GM18867 (cell line): Measurements from ENCODE around the gene UMODL1.

Experiments used
- ATAC-seq: cut with Tn5 transposase; IDR thresholded peaks from one replicate; pipeline ENCODE4 v1.9.1; 2021; ENCODE audit warnings: mild to moderate bottlenecking, moderate library complexity; ENCODE audit not compliant: unreplicated experiment

Gene UMODL1

DNA sequence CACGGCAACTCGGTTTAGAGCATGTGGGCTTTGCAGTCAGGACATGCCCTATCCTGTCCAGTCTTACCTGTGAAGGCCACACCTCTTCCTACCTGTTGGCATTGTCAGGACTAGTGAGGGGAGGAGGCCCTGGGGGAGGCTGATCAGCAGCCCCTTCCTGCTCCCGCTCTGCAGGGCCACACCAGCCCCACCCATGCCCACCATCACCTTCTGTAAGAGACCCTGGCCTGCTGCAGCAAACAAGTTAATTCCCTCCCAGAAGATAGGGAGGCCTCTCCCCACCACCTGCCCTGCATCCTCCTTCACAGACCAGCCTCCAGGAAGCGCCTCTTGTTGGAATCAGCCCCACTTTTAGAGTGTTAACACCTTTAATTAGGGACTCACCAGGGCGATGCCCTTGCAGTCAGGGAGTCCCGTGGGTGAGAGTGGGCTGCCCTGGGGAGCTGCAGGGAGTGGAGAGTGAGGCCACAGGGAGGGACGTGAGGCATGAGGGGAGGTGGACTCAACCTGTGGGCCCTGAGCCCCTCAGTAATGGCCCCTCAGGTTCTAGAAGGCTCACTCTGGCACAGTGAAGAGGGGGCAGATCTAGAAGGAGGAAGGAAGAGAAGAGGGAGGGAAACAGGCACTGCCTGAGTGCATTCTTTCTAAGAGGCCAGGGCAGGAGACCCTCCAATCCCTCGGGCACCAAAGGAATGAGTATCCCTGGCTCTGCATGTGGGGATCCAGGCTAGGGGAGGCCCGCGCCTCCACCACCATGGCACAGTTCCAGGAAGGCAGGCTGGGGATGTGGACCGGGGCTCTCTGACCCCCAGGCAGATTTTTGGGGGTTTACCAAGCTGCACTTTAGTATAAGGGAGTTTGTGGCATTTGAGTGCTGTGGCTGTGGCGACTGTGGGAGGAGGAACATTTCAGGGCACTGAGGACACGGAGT, 8.2 kb downstream of the UMODL1 start:
- no peak for ATAC-seq

DNA sequence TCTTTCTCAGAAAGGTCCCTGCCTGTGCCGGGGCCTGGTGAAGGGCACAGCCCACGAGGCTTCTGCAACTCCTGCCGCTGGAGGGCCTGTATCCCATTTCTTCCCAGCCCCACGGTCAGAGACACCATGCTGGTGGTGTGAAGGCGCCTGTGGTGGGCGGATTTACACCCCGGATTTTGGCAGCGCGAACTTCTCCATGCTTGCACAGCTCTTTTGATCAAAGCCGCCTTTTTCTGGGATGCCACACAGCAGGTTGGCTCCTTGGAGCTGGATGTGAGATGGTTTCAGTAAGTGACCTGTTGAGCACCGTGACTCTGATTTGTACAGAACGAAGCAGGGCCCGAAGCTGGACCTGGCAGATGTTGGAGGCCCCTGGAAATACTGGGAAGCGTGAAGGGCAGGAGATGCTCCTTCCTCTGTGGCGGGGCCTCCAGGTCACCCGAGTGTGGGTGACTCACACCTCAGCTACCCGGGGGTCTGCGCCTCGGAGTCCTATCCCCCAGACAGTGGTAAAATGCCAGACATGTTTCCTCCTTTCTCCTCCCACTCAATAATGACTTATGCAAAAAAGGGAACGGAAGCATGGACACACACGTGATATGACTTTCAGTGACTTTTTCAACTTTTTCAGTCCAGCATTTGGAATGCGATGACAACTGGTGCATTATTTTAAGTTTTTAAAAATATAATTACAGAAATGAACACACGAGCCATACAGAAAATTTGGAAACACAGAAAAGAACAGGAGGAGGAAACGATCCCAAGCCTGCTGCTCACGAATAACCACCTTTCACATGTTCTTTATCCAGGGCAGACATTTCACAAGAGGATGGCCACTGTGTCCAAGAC, 9.0 kb downstream of the UMODL1 start:
- no peak for ATAC-seq

DNA sequence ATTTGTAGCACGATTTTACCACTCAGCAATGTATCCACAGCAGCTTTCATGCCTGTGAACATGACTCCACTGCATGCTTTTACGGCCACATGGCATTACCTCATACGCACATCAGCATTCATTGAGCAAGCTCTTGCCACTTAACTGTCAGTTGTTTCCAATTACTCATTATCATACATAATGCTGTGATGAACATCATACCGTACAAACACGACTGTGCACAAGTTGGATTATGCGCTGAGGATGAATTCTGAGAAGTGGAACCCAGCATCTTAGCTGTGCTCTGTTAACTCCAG, 9.6 kb downstream of the UMODL1 start:
- ATAC-seq: no peak

DNA sequence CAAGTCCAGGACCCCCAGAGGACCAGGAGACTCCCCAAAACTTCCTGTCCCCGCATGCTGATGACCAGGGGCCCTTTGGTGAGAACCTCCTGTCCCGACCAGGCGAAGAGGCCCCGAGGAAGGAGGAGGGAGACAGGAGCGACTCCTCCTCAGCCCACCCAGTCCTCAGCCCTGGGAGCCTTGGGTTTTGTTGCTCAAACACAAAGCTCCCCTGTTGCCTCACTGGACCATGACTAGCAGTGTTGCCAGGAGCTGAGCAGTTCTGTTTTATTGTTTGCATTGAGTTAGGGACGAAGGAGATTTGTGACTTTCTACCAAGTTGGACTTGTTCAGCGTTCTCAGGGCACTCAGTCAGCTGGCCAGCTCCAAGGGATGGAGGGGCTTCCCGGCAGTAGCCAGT, 10.0 kb downstream of the UMODL1 start:
- no peak for ATAC-seq

DNA sequence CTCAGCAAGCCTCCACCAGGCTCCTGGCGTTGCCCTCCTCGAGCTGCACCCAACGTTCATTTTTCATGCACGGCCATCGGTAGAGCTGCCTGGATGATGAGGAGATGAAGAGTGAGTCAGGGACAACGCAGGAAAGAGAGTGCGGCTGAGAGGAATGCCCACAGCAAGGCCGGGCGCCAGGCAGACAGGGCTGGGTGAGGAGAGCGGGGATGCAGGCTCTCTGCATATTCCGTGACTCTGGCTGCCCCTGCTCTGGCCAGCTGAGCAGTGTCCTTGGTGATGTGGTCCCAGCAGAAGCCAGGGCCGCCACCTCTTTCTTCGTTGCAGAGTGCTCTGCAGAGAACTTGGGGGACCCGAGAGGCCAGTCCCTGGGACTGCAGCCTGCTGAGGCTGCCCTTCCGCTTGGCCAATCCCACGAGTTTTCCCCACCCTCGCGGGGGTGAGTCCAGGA, 10.8 kb downstream of the UMODL1 start:
- ATAC-seq: no peak

DNA sequence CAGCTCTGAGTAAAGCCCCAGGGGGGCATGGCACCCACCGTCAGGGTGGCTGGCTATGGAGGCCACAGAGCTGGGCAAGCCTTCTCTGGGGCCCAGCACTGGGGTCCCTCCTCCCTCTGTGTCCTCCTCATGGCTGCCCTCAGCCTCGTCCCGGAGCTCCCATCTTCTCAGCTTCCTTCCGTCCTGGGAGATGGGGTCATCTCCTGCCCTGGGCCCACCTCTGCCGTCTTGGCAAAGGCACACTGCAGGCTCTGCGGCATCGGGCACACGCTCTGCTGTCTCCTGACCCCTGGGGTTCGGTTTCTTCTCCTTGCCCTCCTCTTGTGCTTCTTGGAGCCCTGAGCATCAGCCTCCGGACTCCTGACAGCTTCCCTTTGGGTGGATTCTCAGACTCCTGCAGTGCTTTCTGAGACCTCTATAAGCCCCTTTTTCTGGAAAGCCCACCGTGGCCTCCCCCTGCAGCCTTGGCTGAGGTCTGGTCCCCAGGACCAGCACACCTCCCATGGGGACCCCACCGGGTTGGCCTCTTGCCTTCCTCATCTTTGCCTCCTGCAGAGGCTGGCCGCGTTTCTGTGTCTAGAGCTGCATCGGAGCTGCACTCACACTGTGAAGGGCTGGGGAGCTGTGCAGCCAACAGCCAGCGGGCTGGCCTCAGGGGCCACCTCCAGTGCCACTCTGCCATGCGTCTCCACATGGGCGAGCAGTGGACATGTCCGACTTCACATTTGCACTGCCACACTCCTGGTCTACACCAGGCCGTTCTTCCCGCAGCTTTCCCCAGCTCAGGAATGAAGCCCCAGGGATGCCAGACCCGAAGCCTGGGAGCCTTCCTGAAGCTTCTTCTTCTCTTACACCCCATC, 11.6 kb downstream of the UMODL1 start:
- ATAC-seq: no peak

DNA sequence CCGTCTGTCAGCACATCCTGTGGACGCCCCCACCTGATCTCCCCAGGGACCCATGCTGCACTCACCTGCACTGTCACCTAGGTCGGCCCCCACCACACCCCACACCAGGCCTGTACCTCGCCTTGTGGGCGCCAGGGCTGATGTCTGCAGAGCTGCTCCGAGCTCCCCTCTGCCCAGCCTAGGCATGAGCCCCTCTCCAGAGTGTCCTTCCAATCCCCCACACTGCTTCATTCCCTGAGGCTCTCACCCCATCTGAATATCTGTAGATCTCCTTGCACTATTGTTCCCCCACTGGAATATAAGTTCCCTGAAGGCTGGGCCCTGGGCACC, 12.2 kb downstream of the UMODL1 start:
- no peak for ATAC-seq

DNA sequence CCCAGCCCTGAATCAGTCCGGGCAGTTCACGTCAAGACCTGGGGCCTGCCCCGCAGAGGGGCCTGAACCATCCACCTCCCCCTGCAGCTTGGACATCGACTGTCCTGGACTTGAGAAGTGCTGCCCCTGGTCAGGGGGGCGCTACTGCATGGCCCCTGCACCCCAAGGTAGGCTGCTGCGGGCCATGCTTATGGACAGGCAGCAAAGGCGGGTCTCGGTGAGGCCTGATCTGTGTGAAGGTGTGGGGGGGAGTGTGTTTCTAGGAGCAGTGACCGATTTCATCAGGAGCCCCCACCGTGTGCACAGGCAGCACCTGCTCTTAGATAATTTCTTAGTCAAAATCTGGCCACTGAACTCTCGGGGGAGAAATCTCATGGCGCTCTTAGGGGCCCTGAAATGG, 13.0 kb downstream of the UMODL1 start:
- ATAC-seq: no peak

DNA sequence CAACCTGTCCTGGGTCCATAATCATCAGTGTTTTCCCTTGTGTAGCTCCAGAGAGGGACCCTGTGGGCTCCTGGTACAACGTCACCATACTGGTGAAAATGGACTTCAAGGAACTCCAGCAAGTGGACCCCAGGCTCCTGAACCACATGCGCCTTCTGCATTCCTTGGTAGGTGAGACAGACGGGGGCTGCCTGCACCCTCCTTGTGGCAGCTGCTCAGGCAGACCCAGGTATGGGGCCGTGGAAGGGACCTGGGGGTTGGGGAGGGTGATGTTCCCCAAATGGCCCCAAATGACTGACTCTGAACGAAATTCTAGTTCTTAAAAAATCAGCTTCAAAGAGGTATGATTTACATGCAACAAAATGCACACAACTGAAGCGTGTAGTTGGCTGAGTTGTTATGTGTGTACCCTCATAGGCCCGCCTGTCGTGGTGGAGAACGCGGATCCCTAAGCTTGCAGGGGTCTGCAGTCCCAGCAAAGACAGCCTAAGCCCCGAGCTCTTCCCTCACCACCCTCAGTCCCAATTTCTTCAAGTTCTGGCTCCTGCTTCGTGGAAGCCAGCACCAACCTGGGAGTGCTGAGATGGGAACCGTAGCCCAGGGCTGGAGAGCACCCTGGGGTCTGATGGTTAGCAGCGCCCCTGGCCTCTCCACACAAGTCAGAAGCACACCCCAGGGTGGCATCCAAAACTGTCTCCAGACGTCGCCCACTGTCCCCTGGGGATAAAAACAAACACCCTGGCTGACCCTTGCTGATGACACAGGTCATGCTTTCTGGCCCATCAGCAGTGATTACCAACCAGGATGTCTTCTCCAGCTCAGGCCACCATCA, 14.3 kb downstream of the UMODL1 start:
- no peak for ATAC-seq

DNA sequence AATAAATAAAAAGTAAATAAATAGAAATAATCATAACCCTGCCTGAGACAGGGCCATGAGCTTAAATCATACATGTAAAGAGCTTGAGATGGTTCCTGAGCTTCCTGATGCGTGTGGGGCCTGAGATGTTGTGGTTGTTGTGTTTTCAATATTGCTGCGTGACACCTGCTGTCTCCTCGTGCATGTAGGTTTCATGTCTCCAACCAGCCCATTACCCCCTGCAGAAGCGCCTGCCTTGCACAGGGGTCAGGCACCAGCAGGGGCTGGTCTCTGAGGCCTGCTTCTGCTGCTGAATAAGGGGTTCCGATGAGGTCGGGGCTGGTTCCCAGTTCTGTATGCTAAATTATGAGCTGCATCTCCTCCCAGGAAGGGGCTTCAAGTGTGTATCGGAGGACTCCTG, 15.9 kb downstream of the UMODL1 start:
- no peak for ATAC-seq

DNA sequence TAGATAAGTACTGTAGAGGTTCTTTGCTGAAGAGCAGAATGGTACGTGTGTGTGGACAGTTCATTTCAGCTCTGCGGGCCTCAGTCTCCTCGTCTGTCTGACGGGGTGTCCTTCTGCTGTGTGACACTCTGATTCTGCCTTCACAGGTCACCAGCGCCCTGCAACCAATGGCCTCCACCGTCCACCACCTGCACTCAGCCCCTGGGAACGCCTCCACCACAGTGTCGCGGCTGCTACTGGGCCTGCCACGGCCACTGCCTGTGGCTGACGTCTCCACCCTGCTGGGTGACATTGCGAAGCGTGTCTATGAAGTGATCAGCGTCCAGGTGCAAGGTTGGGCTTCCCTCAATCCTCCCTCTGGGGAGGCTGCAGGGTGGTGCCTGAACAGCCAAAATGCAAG, 17.0 kb downstream of the UMODL1 start:
- ATAC-seq: no peak

DNA sequence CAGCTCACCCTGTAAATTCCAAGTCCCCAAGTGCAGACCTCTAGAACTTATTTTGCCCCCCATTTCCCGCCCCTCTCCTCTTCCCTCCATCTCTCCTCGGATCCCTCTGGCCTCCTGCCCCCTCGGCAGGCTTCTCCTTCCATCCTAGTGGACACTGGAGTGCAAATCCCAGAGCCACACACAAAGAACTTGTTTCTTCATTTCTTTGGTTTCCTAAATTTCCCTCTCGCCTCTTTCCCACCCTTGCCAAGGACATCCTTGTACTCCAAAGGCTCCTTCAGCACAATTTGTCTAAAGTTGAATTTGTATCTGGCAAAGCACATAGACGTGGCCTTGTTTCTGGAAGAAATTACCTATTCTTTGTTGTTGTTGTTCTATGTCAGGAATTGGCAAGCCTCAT, 17.5 kb downstream of the UMODL1 start:
- ATAC-seq: no peak

DNA sequence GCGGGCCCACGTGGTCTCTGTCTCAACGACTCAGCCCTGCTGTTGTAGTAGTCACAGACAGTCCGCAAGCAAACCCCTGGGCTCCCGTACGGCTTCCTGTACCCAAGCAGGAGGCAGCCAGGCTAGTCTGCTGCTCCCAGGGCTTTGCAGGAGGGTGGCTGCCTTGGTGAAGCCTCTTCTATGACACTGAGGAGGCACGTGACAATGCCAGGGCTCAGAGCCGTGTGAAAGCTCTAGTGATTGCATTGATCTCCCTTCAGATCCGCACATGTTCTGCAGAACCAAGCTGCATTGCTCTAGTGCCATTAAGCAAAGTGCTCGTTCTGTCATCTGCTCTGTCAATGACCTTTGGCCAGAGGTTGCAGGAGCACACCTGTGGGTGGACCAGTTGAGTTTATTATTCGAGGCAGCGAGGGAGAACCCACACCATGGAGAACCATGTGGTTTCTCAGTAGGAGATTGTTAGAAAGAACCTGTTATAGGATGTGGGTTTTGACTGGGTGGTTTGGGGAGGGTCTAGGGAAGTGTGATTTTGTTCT, 18.0 kb downstream of the UMODL1 start:
- no peak for ATAC-seq

DNA sequence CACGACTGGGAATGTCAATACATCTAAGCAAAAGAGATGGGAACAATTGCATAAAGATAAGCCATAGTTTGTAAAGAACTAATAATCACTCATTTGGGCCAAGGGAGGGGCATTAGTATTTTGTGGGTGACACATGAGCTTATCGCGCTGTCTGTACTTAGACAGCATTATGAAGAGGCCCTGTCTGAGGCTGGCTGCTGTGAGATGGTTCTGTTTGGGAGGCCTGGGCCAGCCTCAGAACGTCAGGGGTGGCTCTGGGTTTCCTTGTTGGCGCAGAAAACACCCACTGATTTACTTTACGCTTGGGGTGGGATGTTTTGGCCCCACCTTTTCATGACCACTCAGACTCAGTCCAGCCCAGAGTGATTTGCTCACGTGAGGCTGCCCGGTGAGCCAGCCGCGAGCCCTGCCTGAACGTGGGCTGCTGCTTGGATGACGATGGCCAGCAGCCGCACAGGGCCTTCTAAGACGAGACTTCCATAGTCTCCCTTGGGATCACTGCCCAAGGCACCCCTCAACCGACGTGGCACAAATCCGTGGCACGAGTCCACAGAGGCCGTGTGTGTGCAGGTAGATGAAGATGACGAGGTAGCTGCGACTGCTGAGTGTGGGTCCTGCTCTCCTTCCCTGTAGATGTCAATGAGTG, 18.7 kb downstream of the UMODL1 start:
- no peak for ATAC-seq

DNA sequence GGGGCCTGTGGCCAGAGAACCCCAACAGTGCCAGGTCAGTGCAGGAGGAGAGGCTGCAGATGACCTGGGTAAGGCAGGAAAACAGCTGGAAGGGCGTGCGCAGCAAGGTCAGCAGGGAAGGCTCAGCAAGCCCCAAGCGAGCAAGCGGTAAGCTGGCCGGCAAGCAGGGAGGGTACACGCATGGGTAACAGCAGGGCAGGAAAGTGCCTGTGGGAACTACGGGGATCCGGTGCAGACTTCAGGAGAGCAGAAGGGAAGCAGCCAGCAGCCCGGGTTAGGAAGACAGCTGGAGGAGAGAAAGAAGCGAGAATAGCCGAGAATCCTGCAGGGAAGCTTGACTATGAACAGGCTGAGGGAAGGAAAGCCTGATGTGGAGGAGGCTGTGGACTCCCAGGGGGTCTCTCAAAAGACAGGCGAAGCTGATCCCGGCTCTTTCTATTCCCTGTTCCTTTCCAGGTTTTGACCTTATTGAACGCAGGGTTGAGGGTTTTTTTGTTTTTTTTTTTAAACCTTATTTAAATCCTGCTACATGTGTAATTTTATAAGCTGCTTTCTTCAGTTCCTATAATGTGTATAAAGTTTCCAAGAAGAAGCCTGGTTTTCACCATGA, 20.9 kb downstream of the UMODL1 start:
- ATAC-seq: no peak

DNA sequence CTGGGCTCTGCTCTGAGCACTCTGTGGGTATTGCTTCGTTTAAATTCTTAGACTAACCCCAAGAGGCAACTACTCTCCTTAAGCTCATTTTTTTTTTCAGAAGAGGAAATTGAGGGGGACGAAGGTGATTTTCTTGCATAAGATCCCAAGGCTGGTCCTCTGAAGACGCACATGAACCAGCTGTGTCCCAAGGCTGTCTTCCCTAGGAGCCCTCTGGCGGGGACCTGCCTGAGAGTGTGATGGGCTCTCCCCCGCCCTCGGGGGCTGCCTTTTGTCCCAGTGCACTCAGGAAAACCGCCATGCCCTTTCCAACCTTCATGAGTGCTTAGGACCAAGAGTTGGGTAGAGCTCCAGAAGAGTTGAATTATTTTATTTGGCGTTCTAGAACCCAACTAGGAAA, 21.7 kb downstream of the UMODL1 start:
- no peak for ATAC-seq

DNA sequence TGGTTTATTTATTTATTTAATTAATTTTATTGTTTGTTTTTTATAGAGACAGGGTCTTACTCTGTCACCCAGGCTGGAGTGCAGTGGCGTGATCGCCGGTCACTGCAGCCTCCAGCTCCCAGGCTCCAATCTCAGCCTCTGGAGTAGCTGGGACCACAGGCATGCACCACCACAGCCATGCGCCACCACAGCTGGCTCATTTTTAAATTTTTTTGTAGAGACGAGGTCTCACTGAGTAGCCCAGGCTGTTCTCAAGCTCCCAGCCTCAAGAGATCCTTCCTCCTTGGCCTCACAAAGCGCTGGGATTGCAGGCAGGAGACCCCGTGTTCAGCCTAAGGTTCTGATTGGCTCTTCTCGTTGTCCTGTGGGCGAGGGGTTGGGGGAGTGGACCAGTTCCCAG, 22.1 kb downstream of the UMODL1 start:
- ATAC-seq: no peak

DNA sequence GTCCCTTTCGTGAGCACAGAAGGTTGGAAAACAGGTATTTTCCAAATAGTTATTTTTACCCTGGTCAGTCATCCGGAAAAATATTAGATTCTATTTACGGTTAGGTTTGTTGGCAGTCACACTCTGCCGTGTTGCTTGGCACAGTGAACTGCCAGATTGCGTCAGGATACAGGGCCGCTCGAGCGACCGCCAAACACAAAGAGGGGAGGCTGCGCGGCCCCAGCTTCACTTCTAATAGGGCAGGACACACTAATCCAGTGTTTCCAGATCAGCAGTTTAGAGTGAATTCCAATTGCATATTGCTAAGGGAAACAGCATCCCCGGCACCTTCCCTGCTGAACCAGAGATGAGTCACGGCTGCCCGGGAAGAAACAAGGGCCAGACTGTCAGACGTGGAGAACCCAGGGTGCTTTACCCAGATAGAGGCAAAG, 22.9 kb downstream of the UMODL1 start:
- ATAC-seq: no peak

DNA sequence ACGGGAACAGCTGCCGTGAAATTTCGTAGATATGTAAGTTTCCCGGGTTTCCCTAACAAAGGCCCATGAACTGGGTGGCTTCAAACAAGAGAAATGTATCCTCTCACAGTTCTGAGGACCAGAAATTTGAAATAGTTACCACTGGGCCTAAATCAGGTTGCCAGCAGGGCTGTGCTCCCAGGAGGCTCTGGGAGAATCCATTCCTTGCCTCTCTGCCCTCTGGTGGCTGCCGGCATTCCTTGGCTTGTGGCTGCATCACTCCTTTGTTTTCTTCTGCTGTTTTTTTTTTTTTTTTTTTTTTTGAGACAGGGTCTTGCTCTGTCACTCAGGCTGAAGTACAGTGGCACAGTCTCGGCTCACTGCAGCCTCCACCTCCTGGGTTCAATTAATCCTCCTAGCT, 23.7 kb downstream of the UMODL1 start:
- ATAC-seq: no peak
